OCI-LY1 (cell line): Measurements from ENCODE around the gene SLC8A1.
A peak's percentile ranks its signal among the peaks of the same experiment; 100 is the strongest.

Experiments used
- H2AFZ ChIP-seq: fragments of 200-600 bp; sonication (generic), shearing (Covaris generic); 2 replicates; pipeline ENCODE4 v1.6.0; 2014; ENCODE audit warnings: antibody characterized with exemption, mild to moderate bottlenecking, low read length
- H3F3A ChIP-seq: fragments of 200-600 bp; sonication (generic), shearing (Covaris generic); 2 replicates; pipeline ENCODE4 v1.6.0; 2014; ENCODE audit warnings: mild to moderate bottlenecking, antibody characterized with exemption, low read length, moderate library complexity; ENCODE audit not compliant: insufficient read depth
- H3K27ac ChIP-seq: fragments of 200-600 bp; sonication (generic); 2 replicates; pipeline ENCODE4 v1.5.1; 2014; ENCODE audit warnings: low read length, mixed run types, mild to moderate bottlenecking, low read depth; ENCODE audit not compliant: poor library complexity, severe bottlenecking
- H3K27me3 ChIP-seq: fragments of 200-600 bp; sonication (generic); 2 replicates; pipeline ENCODE4 v1.6.0; 2014; ENCODE audit warnings: antibody characterized with exemption, mild to moderate bottlenecking, low read length, moderate library complexity; ENCODE audit not compliant: insufficient read depth
- H3K36me3 ChIP-seq: fragments of 200-600 bp; sonication (generic); 2 replicates; pipeline ENCODE4 v1.6.1; 2014; ENCODE audit warnings: mild to moderate bottlenecking, antibody characterized with exemption, low read length, moderate library complexity, mixed read lengths; ENCODE audit not compliant: insufficient read depth
- H3K4me1 ChIP-seq: fragments of 200-600 bp; sonication (generic); 2 replicates; pipeline ENCODE4 v1.5.1; 2014; ENCODE audit warnings: mild to moderate bottlenecking, low read length, moderate library complexity; ENCODE audit not compliant: insufficient read depth, severe bottlenecking
- H3K4me2 ChIP-seq: fragments of 200-600 bp; sonication (generic), shearing (Covaris generic); 2 replicates; pipeline ENCODE4 v1.6.1; 2014; ENCODE audit warnings: low read length
- H3K4me3 ChIP-seq: fragments of 200-600 bp; sonication (generic); 2 replicates; pipeline ENCODE4 v1.5.1; 2014; ENCODE audit warnings: low read length, low read depth, mild to moderate bottlenecking, mixed read lengths; ENCODE audit not compliant: poor library complexity, severe bottlenecking
- H3K79me2 ChIP-seq: fragments of 200-600 bp; shearing (Covaris generic); 2 replicates; pipeline ENCODE4 v1.6.1; 2016; ENCODE audit warnings: mixed run types, low read length, mixed read lengths; ENCODE audit not compliant: insufficient read depth
- H3K9ac ChIP-seq: fragments of 200-600 bp; sonication (generic), shearing (Covaris generic); 2 replicates; pipeline ENCODE4 v1.6.1; 2014; ENCODE audit warnings: mild to moderate bottlenecking, low read length, mixed read lengths
- H3K9me2 ChIP-seq: fragments of 200-600 bp; sonication (generic), shearing (Covaris generic); 2 replicates; pipeline ENCODE4 v1.6.1; 2014; ENCODE audit warnings: low read depth, mild to moderate bottlenecking, low read length, mixed read lengths
- H3K9me3 ChIP-seq: fragments of 200-600 bp; shearing (Covaris generic); 2 replicates; pipeline ENCODE4 v1.6.1; 2014; ENCODE audit warnings: low read length, mixed read lengths
- H4K20me1 ChIP-seq: fragments of 200-600 bp; sonication (generic), shearing (Covaris generic); 2 replicates; pipeline ENCODE4 v1.6.0; 2016; ENCODE audit warnings: mild to moderate bottlenecking, low read length; ENCODE audit not compliant: insufficient read depth
- EZH2 ChIP-seq: fragments of 200-600 bp; sonication (generic), shearing (Covaris generic); IDR thresholded peaks from 2 replicates; pipeline ENCODE4 v1.8.0; 2017; ENCODE audit warnings: borderline replicate concordance, mixed run types, mild to moderate bottlenecking, antibody characterized with exemption, low read length, moderate library complexity, mixed read lengths
- TF ChIP-seq, protein P1 (sequence below): fragments of 200-600 bp; sonication (generic), shearing (Covaris generic); IDR thresholded peaks from 2 replicates; pipeline ENCODE4 v1.5.1; 2017; ENCODE audit warnings: mild to moderate bottlenecking, antibody characterized with exemption, low read length, moderate library complexity, mixed read lengths

The SLC8A1 gene

DNA sequence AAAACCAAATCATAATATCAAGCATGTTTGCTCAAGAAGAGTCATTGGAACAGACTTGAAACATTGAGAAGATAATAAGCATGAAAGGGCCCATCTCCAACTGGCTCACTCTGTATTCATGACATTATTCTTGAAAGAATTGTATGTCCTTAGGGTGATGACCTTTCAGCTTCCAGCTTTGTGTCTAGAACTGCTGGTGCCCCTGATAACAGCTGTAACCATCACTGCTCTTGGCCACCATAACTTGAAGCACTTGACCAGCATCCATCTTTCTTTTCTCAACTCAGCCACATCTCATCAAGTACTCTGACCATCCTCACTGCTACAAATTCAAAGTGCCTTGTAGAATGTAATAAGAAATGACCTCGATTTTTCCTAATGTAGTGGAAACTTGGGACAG, 289.9 kb downstream of the SLC8A1 start:
- H4K20me1 ChIP-seq, result no peaks in the 10 kb centered on the region
- H3K27me3 ChIP-seq, result no peaks in the 10 kb centered on the region
- no peak overlapping the region for H3K9ac ChIP-seq
- no peaks in the 10 kb centered on the region for H3K9me2 ChIP-seq
- no peak overlapping the region for H3K4me3 ChIP-seq
- H3K79me2 ChIP-seq, result no peaks in the 10 kb centered on the region
- H3K4me2 ChIP-seq, result no peak overlapping the region
- H3K9me3 ChIP-seq, result no peaks in the 10 kb centered on the region
- peak overlapping the region; percentile 53 for H3K27ac ChIP-seq
- no peak overlapping the region for H2AFZ ChIP-seq
- no peaks in the 10 kb centered on the region for H3F3A ChIP-seq
- no peaks in the 10 kb centered on the region for H3K4me1 ChIP-seq
- no peak for TF ChIP-seq EZH2
- TF ChIP-seq, protein P1, sequence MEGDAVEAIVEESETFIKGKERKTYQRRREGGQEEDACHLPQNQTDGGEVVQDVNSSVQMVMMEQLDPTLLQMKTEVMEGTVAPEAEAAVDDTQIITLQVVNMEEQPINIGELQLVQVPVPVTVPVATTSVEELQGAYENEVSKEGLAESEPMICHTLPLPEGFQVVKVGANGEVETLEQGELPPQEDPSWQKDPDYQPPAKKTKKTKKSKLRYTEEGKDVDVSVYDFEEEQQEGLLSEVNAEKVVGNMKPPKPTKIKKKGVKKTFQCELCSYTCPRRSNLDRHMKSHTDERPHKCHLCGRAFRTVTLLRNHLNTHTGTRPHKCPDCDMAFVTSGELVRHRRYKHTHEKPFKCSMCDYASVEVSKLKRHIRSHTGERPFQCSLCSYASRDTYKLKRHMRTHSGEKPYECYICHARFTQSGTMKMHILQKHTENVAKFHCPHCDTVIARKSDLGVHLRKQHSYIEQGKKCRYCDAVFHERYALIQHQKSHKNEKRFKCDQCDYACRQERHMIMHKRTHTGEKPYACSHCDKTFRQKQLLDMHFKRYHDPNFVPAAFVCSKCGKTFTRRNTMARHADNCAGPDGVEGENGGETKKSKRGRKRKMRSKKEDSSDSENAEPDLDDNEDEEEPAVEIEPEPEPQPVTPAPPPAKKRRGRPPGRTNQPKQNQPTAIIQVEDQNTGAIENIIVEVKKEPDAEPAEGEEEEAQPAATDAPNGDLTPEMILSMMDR, result no peak
- no peaks in the 10 kb centered on the region for H3K36me3 ChIP-seq

DNA sequence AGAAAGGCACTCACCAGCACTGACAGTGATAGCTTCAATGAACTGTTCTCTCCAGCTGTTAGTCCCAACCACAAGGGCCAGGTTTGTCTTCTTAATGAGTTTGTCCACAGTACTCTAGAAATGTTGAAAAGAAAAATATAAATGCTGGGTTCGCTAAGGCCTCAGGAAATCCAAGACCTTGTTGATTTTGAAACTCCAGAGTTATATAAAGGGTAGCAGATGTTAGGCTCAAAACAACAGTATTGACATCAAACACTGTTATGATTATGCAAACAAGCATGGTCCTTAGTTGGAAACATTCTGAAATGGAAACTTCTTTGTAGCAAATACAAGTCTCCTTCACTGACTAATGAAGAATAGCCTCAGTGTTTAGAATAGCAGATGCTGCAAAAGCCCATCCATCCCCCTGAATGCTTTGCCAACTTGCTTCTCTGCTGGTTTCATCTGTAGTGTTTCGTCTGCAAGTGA, 291.1 kb downstream of the SLC8A1 start:
- no peaks in the 10 kb centered on the region for H3K27me3 ChIP-seq
- no peak for TF ChIP-seq EZH2
- TF ChIP-seq, protein P1, result no peak
- no peaks in the 10 kb centered on the region for H3K4me1 ChIP-seq
- no peak overlapping the region for H3K4me3 ChIP-seq
- no peaks in the 10 kb centered on the region for H3K36me3 ChIP-seq
- H2AFZ ChIP-seq, result no peak overlapping the region
- H3K9me3 ChIP-seq, result no peaks in the 10 kb centered on the region
- peak overlapping the region; percentile 61 for H3K27ac ChIP-seq
- no peaks in the 10 kb centered on the region for H3K9me2 ChIP-seq
- H3K4me2 ChIP-seq, result no peak overlapping the region
- H3F3A ChIP-seq, result no peaks in the 10 kb centered on the region
- H3K9ac ChIP-seq, result no peak overlapping the region
- no peaks in the 10 kb centered on the region for H3K79me2 ChIP-seq
- H4K20me1 ChIP-seq, result no peaks in the 10 kb centered on the region

DNA sequence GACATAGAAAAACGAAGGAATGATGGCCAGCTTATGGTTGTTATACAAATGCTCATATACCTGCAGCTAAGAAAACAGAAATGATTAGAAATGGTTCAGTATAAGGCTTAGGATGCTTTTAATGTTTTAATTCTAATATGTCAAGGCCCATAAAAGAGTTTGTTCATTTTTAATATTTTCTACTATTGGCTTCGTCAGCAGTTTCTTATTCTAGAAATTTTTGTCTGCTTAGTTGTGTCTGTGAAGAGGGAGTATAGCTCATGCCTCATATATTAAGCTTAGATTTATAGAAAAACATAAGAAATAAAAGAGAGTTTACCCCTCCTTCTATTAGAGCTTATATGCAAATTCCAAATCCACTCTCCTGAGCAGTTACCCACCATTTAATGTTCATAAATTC, 292.6 kb downstream of the SLC8A1 start:
- H3K4me1 ChIP-seq, result no peaks in the 10 kb centered on the region
- TF ChIP-seq EZH2, result no peak
- TF ChIP-seq, protein P1, result no peak
- no peaks in the 10 kb centered on the region for H4K20me1 ChIP-seq
- H3K79me2 ChIP-seq, result no peaks in the 10 kb centered on the region
- no peak overlapping the region for H3K27ac ChIP-seq
- no peak overlapping the region for H3K9ac ChIP-seq
- H3K9me3 ChIP-seq, result no peaks in the 10 kb centered on the region
- H3K9me2 ChIP-seq, result no peaks in the 10 kb centered on the region
- no peaks in the 10 kb centered on the region for H3F3A ChIP-seq
- H3K36me3 ChIP-seq, result no peaks in the 10 kb centered on the region
- H3K4me3 ChIP-seq, result no peak overlapping the region
- H2AFZ ChIP-seq, result no peak overlapping the region
- no peaks in the 10 kb centered on the region for H3K27me3 ChIP-seq
- H3K4me2 ChIP-seq, result no peak overlapping the region
